Liver (tissue), 9 donors: ENCODE results near the gene FAM168B. TPM values are rescaled to one million over a fixed set of nuclear protein-coding genes. Genes with fewer than 3 reads are reported as not detected.
A peak's percentile ranks its signal among the peaks of the same experiment; 100 is the strongest.

Experiments
- DNase-seq: peaks from one replicate; pipeline ENCODE4 v3.0.0-alpha.2; 2017; ENCODE audit warnings: low spot score
- H3K27ac ChIP-seq, 2 donors: one replicate each; pipeline ENCODE4 v1.7.0; 2013; ENCODE audit warnings: inconsistent platforms in 2 of 2, low read length in 2 of 2, control low read depth in 1 of 2, low read depth in 1 of 2, mild to moderate bottlenecking in 1 of 2
- H3K27me3 ChIP-seq, 4 donors: one replicate each; pipeline versions ENCODE4 v1.6.1 to v1.7.0; 2013; ENCODE audit warnings: low read length in 3 of 4, inconsistent platforms in 1 of 4, mild to moderate bottlenecking in 1 of 4, moderate library complexity in 1 of 4; ENCODE audit not compliant: control insufficient read depth in 4 of 4, insufficient read depth in 4 of 4
- H3K36me3 ChIP-seq, 4 donors: one replicate each; pipeline versions ENCODE4 v1.6.1 to v1.7.0; 2013; ENCODE audit warnings: low read length in 3 of 4, mild to moderate bottlenecking in 3 of 4, low read depth in 1 of 4, moderate library complexity in 1 of 4; ENCODE audit not compliant: control insufficient read depth in 4 of 4, insufficient read depth in 3 of 4
- H3K4me1 ChIP-seq, 4 donors: one replicate each; pipeline versions ENCODE4 v1.6.1 to v1.7.0; 2013; ENCODE audit warnings: low read length in 3 of 4, mild to moderate bottlenecking in 3 of 4, moderate library complexity in 1 of 4; ENCODE audit not compliant: control insufficient read depth in 4 of 4, insufficient read depth in 4 of 4
- H3K4me3 ChIP-seq, 3 donors: one replicate each; pipeline versions ENCODE4 v1.6.1 to v1.7.0; 2013; ENCODE audit warnings: low read length in 3 of 3, control low read depth in 1 of 3, low read depth in 1 of 3, mild to moderate bottlenecking in 1 of 3
- H3K9ac ChIP-seq, 2 donors: one replicate each; pipeline ENCODE4 v1.7.0; 2013; ENCODE audit warnings: low read length in 2 of 2, mild to moderate bottlenecking in 2 of 2, moderate library complexity in 2 of 2, control low read depth in 1 of 2, low read depth in 1 of 2
- H3K9me3 ChIP-seq, 4 donors: one replicate each; pipeline versions ENCODE4 v1.6.1 to v1.7.0; 2013; ENCODE audit warnings: low read length in 3 of 4; ENCODE audit not compliant: control insufficient read depth in 4 of 4
- EGR1 ChIP-seq, 2 donors: IDR thresholded peaks; 2 replicates each; pipeline ENCODE4 v1.6.1; 2016 to 2018; ENCODE audit warnings: antibody characterized with exemption in 2 of 2, low read depth in 2 of 2
- FOXA1 ChIP-seq: IDR thresholded peaks from 2 replicates; pipeline ENCODE4 v1.6.1; 2016; ENCODE audit warnings: antibody characterized with exemption
- FOXA2 ChIP-seq: IDR thresholded peaks from 2 replicates; pipeline ENCODE4 v1.6.1; 2016; ENCODE audit warnings: antibody characterized with exemption
- GABPA ChIP-seq, 2 donors: IDR thresholded peaks in 1 of 2; conservative IDR thresholded peaks in 1 of 2; 2 replicates each; pipeline ENCODE4 v1.6.1; 2016; ENCODE audit warnings: antibody characterized with exemption in 2 of 2, mild to moderate bottlenecking in 1 of 2, moderate library complexity in 1 of 2
- HNF4A ChIP-seq, 2 donors: conservative IDR thresholded peaks; 2 replicates each; pipeline ENCODE4 v1.6.1; 2016; ENCODE audit warnings: antibody characterized with exemption in 2 of 2, mild to moderate bottlenecking in 2 of 2
- HNF4G ChIP-seq: IDR thresholded peaks from 2 replicates; pipeline ENCODE4 v1.6.1; 2016; ENCODE audit warnings: antibody characterized with exemption
- JUND ChIP-seq, 2 donors: IDR thresholded peaks; 2 replicates each; pipeline ENCODE4 v1.6.1; 2016; ENCODE audit warnings: antibody characterized with exemption in 2 of 2
- NR2F2 ChIP-seq: IDR thresholded peaks from 2 replicates; pipeline ENCODE4 v1.6.1; 2016; ENCODE audit warnings: antibody characterized with exemption
- RAD21 ChIP-seq, 2 donors: IDR thresholded peaks; 2 replicates each; pipeline ENCODE4 v1.6.1; 2016; ENCODE audit warnings: antibody characterized with exemption in 2 of 2, mild to moderate bottlenecking in 2 of 2
- RXRA ChIP-seq, 2 donors: IDR thresholded peaks; 2 replicates each; pipeline ENCODE4 v1.6.1; 2017 to 2018; ENCODE audit warnings: antibody characterized with exemption in 2 of 2, mild to moderate bottlenecking in 1 of 2
- SP1 ChIP-seq: IDR thresholded peaks from 2 replicates; pipeline ENCODE4 v1.6.1; 2018; ENCODE audit warnings: antibody characterized with exemption, mild to moderate bottlenecking
- TAF1 ChIP-seq: conservative IDR thresholded peaks from 2 replicates; pipeline ENCODE4 v1.6.1; 2016; ENCODE audit warnings: antibody characterized with exemption, mild to moderate bottlenecking
- YY1 ChIP-seq: IDR thresholded peaks from 2 replicates; pipeline ENCODE4 v1.6.1; 2016; ENCODE audit warnings: antibody characterized with exemption, mild to moderate bottlenecking
- WGBS: extraction: QIAGEN DNeasy Blood & Tissue Kit; methylation state at CpG from one replicate; pipeline ENCODE4 v1.1.7; 2013; 5-methylcytosine and 5-hydroxymethylcytosine counted together
- polyA plus RNA-seq, 2 donors: library from polyadenylated mRNA; stranded (reverse) in 1 of 2; unstranded in 1 of 2; fragments of 200-250 nt in 1 of 2; fragments of >200 nt in 1 of 2; fragmentation: Nextera tagmentation in 1 of 2; extraction: Ambion mirVana in 1 of 2; gene quantifications; one replicate each; pipeline versions ENCODE4 v1.2.1 to v1.2.3, GENCODE V29; 2013 to 2015
- total RNA-seq, 2 donors: library from RNA; depleted of rRNA; stranded (reverse); fragments of >200 nt; gene quantifications; one replicate each; pipeline ENCODE4 v1.2.3, GENCODE V29; 2014
- TF ChIP-seq, protein P1 (sequence below): IDR thresholded peaks from 2 replicates; pipeline ENCODE4 v1.6.1; 2016; ENCODE audit warnings: antibody characterized with exemption
- TF ChIP-seq, protein P2 (sequence below): fragments of 150-350 bp; IDR thresholded peaks from 2 replicates; pipeline ENCODE4 v1.5.1; 2017; ENCODE audit warnings: improper control_type of control experiment, low read depth, low read length; ENCODE audit not compliant: missing input control
- TF ChIP-seq, protein P3 (sequence below): IDR thresholded peaks from 2 replicates; pipeline ENCODE4 v1.6.1; 2016; ENCODE audit warnings: antibody characterized with exemption
- TF ChIP-seq, protein P4 (sequence below): IDR thresholded peaks from 2 replicates; pipeline ENCODE4 v1.6.1; 2016; ENCODE audit warnings: antibody characterized with exemption, mild to moderate bottlenecking
- donor health status: healthy.
- donor health status: healthy.
- donor health status: healthy.
- donor health status: healthy.
- donor health status: healthy.

FAM168B gene
- total and polyA plus RNA-seq, 4 donors, result 13.9 to 62.3 (median 30.8) TPM

DNA sequence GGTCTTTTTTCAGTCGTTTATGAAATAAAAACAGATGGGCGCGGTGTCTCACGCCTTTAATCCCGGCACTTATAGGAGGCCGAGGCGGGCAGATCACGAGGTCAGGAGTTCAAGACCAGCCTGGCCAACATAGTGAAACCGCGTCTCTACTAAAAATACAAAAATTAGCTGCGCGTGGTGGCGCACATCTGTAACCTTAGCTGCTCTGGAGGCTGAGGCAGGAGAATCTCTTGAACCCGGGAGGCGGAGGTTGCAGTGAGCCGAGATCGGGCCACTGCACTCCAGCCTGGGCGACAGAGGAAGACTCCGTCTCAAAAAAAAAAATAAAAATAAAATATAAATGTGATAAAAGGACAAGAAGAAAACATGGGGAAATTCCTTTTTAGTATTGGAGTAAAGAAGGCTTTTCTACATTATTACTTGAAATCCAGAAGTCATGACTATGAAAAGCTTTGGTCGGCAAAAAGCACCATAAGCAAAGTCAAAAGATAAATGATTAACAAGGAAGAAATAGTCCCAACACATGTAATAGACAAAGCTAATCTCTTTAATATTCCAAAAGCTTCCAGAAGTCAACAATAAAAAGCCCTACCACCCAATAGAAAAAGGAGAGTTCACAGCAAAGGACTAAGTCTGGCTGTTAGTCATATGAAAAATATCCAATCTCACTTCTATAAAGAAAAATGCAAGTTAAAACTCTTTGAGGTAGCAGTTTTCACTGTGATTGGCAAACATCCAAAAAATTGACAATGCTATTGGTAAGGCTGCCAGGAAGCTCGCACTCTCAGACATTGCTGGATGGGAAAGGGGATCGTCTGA, 1.4 kb upstream of the FAM168B start:
- Histone ChIP-seq H3K4me3 (peak overlapping the region; percentile 72 to 88 (median 85)), H3K27ac (peak overlapping the region; percentile 88 to 96), H3K9me3 (no peaks in the 10 kb centered on the region), H3K27me3 (no peaks in the 10 kb centered on the region), H3K36me3 (no peaks in the 10 kb centered on the region), H3K9ac (peak overlapping the region; percentile 56 to 61), H3K4me1 (peaks cover 5 to 23% (median 10%) of the 10 kb centered on the region in 4 donors)
- 38% methylated on average over 22 of the region's 22 CpGs for WGBS
- TF ChIP-seq EGR1 (IDR thresholded peaks at IDR 0.05; ENCODE audit: low read depth in 2 of 2) (no peak), SP1 (no peak), RXRA (IDR thresholded peaks at IDR 0.05) (no peak), RAD21 (IDR thresholded peaks at IDR 0.05) (no peak), HNF4G (no peak), JUND (IDR thresholded peaks at IDR 0.05) (no peak), GABPA (IDR thresholded peaks at IDR 0.05 in 1 of 2, conservative IDR thresholded peaks at IDR 0.05 in 1 of 2) (no peak), FOXA2 (no peak), NR2F2 (no peak), TAF1 (no peak), HNF4A (conservative IDR thresholded peaks at IDR 0.05) (no peak), FOXA1 (no peak)
- TF ChIP-seq, protein P1, sequence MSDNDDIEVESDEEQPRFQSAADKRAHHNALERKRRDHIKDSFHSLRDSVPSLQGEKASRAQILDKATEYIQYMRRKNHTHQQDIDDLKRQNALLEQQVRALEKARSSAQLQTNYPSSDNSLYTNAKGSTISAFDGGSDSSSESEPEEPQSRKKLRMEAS, result no peak
- TF ChIP-seq, protein P2, sequence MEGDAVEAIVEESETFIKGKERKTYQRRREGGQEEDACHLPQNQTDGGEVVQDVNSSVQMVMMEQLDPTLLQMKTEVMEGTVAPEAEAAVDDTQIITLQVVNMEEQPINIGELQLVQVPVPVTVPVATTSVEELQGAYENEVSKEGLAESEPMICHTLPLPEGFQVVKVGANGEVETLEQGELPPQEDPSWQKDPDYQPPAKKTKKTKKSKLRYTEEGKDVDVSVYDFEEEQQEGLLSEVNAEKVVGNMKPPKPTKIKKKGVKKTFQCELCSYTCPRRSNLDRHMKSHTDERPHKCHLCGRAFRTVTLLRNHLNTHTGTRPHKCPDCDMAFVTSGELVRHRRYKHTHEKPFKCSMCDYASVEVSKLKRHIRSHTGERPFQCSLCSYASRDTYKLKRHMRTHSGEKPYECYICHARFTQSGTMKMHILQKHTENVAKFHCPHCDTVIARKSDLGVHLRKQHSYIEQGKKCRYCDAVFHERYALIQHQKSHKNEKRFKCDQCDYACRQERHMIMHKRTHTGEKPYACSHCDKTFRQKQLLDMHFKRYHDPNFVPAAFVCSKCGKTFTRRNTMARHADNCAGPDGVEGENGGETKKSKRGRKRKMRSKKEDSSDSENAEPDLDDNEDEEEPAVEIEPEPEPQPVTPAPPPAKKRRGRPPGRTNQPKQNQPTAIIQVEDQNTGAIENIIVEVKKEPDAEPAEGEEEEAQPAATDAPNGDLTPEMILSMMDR, result no peak
- TF ChIP-seq, protein P3, sequence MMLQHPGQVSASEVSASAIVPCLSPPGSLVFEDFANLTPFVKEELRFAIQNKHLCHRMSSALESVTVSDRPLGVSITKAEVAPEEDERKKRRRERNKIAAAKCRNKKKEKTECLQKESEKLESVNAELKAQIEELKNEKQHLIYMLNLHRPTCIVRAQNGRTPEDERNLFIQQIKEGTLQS, result no peak
- no peak for DNase-seq

DNA sequence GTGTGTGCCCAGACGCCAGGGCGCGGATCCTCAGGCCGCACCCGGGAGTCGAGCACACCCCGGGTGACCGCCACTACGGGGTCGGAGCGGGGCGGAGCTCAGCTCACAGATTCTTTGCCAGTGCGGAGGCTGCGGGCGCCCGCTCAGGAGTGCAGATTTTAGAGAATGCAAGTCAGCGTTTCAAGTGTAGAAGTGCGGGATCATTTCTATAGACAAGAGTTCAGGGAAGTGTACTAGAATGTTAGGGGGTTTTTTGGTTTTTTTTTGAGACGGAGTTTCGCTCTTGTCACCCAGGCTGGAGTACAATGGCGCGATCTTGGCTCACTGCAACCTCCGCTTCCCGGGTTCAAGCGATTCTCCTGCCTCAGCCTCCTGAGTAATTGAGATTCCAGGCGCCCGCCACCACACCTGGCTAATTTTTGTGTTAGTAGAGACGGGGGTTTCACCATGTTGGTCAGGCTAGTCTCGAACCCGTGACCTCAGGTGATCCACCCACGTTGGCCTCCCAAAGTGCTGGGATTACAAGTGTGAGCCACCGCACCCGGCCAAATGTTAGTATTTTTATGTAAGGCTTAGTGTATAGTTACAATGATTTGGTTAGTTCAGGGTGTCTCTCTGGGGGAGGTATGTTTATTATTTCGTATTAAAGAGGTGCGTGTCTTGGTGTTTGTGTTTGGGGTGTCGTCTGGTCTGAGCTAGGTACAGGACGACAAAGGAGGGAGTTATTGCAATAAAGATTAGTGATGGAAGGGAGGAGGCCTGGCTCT, 619 bp upstream of the FAM168B start:
- Histone ChIP-seq H3K27me3 (no peaks in the 10 kb centered on the region), H3K27ac (peak overlapping the region; percentile 88 to 96), H3K9ac (peak overlapping the region; percentile 56 to 81), H3K4me1 (peaks cover 5 to 23% (median 10%) of the 10 kb centered on the region in 4 donors), H3K36me3 (peaks cover 0 to under 1% (median under 1%) of the 10 kb centered on the region in 4 donors), H3K4me3 (peak overlapping the region; percentile 72 to 88 (median 85)), H3K9me3 (no peaks in the 10 kb centered on the region)
- TF ChIP-seq GABPA (IDR thresholded peaks at IDR 0.05 in 1 of 2, conservative IDR thresholded peaks at IDR 0.05 in 1 of 2) (no peak), TAF1 (peak; percentile 54), SP1 (no peak), EGR1 (IDR thresholded peaks at IDR 0.05; ENCODE audit: low read depth in 2 of 2) (no peak), HNF4G (no peak), JUND (IDR thresholded peaks at IDR 0.05) (no peak), NR2F2 (no peak), RAD21 (IDR thresholded peaks at IDR 0.05) (peak in 1 of 2 donors; percentile 15), RXRA (IDR thresholded peaks at IDR 0.05) (peak in 1 of 2 donors; percentile 6), YY1 (peak; percentile 64), FOXA2 (no peak), HNF4A (conservative IDR thresholded peaks at IDR 0.05) (no peak)
- TF ChIP-seq, protein P1, result no peak
- TF ChIP-seq, protein P4, sequence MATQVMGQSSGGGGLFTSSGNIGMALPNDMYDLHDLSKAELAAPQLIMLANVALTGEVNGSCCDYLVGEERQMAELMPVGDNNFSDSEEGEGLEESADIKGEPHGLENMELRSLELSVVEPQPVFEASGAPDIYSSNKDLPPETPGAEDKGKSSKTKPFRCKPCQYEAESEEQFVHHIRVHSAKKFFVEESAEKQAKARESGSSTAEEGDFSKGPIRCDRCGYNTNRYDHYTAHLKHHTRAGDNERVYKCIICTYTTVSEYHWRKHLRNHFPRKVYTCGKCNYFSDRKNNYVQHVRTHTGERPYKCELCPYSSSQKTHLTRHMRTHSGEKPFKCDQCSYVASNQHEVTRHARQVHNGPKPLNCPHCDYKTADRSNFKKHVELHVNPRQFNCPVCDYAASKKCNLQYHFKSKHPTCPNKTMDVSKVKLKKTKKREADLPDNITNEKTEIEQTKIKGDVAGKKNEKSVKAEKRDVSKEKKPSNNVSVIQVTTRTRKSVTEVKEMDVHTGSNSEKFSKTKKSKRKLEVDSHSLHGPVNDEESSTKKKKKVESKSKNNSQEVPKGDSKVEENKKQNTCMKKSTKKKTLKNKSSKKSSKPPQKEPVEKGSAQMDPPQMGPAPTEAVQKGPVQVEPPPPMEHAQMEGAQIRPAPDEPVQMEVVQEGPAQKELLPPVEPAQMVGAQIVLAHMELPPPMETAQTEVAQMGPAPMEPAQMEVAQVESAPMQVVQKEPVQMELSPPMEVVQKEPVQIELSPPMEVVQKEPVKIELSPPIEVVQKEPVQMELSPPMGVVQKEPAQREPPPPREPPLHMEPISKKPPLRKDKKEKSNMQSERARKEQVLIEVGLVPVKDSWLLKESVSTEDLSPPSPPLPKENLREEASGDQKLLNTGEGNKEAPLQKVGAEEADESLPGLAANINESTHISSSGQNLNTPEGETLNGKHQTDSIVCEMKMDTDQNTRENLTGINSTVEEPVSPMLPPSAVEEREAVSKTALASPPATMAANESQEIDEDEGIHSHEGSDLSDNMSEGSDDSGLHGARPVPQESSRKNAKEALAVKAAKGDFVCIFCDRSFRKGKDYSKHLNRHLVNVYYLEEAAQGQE, result peak; percentile 45
- 4% methylated on average over 37 of the region's 37 CpGs for WGBS
- DNase-seq, result no peak
